Heart left ventricle (tissue), 13 donors: Measurements from ENCODE around the gene CBLN1.

ENCODE experiments used
- CTCF ChIP-seq, 12 donors: fragments of 200-600 bp; sonication (generic) in 4 of 12; IDR thresholded peaks; one replicate each; pipeline versions ENCODE4 v1.5.0 to v1.8.0; 2018 to 2022; ENCODE audit warnings: antibody characterized with exemption in 12 of 12, mild to moderate bottlenecking in 5 of 12
- POLR2A ChIP-seq, 2 donors: fragments of 450-650 bp; IDR thresholded peaks; one replicate each; pipeline ENCODE4 v1.6.1; 2017; ENCODE audit warnings: antibody characterized with exemption in 2 of 2, mild to moderate bottlenecking in 2 of 2, moderate library complexity in 2 of 2
- donor health status: ischemic (EF 13 %, LVEDD 7.1; RV severe dilation, severe dysfunction).
- donor health status: DM: no; HTN: yes; CAD: no.
- donor health status: DM: no; HTN: no; CAD: no.
- donor health status: ischemic (EF 25% LVEDD 6.9; RV normal size, moderate dysfunction).
- donor health status: ischemic (EF 25% LVEDD 5.7; RV mildly dilated, moderate dysfunction).
- donor health status: ischemic (EF 35%, LVEDD 5.7; RV mildly dilated, moderate dysfunction).
- donor health status: nonischemic (EF 11% LVEDD 7.7; RV severe dilation, severe dysfunction).
- donor health status: DM: yes; HTN: yes; CAD: no.
- donor health status: PGD.
- donor health status: ischemic (EF 29% LVEDD 5.4; RV normal size, mild dysfunction).
- donor health status: nonischemic (EF 23%, LVEDD 6.1; RV moderate dilation, normal function).

DNA sequence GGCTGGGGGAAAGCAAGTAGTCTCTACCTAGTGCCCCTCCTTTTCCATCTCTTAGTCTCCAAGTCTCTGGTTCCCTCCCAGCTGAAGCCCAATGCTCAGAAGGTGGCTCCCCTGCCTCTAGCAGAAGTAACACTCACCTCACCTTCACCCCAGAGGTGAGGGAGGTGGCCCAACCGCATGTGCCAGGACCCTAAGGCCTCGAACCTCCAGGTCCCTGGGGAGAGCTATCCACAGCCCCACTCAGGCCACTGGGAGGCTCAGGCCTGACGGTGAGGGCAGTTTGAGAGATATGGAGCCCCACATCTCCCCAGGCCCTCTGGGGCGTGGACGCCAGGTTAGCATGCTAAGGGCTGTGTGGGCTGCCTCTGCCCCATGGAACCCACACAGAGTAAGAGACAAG is 5.8 kb downstream of the CBLN1 start:
- TF ChIP-seq CTCF (IDR thresholded peaks at IDR 0.05) (no peak), POLR2A (IDR thresholded peaks at IDR 0.05) (no peak)
